Ishikawa (cell line): ENCODE data around the gene PHF14.

Experiments
- CEBPB ChIP-seq: IDR thresholded peaks from 2 replicates; pipeline ENCODE4 v1.6.1; 2012
- CREB1 ChIP-seq: IDR thresholded peaks from 2 replicates; pipeline ENCODE4 v1.6.1; 2012; ENCODE audit warnings: low read depth
- EGR1 ChIP-seq: IDR thresholded peaks from 2 replicates; pipeline ENCODE4 v1.6.1; 2012
- EP300 ChIP-seq: IDR thresholded peaks from 2 replicates; pipeline ENCODE4 v1.6.1; 2012; ENCODE audit warnings: borderline replicate concordance
- NFIC ChIP-seq: IDR thresholded peaks from 2 replicates; pipeline ENCODE4 v1.6.1; 2012
- RAD21 ChIP-seq: IDR thresholded peaks from 2 replicates; pipeline ENCODE4 v1.6.1; 2012; ENCODE audit warnings: low read depth
- REST ChIP-seq: IDR thresholded peaks from 2 replicates; pipeline ENCODE4 v1.6.1; 2012; ENCODE audit warnings: low read depth, mild to moderate bottlenecking
- TAF1 ChIP-seq: IDR thresholded peaks from 2 replicates; pipeline ENCODE4 v1.6.1; 2012; ENCODE audit warnings: low read depth, mild to moderate bottlenecking
- TEAD4 ChIP-seq: IDR thresholded peaks from 2 replicates; pipeline ENCODE4 v1.6.1; 2012
- YY1 ChIP-seq: IDR thresholded peaks from 2 replicates; pipeline ENCODE4 v1.6.1; 2012; ENCODE audit warnings: low read depth

GRCh38 chr7:11206177-11206899 is 232.7 kb downstream of the PHF14 start:
- TF ChIP-seq YY1, result no peak
- TF ChIP-seq RAD21, result no peak
- TF ChIP-seq EGR1, result no peak
- no peak for TF ChIP-seq CEBPB
- no peak for TF ChIP-seq CREB1
- no peak for TF ChIP-seq TEAD4
- TF ChIP-seq TAF1, result no peak
- TF ChIP-seq NFIC, result no peak
- no peak for TF ChIP-seq EP300
- TF ChIP-seq REST, result no peak
